Effector CD8-positive, alpha-beta T cell (primary cell): ENCODE measurements around the gene GNRH2.
A peak's percentile ranks its signal among the peaks of the same experiment; 100 is the strongest.
"Not testable (repeated sequence)": the region's sequence is repeated elsewhere in the genome, so short reads cannot be mapped to it uniquely, and the experiment has no call there.

ENCODE experiments used
- DNase-seq: peaks from one replicate; lab custom pipeline; 2025; lab: John Stamatoyannopoulos, UW

Gene GNRH2

GRCh38 chr20:3042625-3043024 is 797 bp upstream of the GNRH2 start:
- no peak for DNase-seq

DNA sequence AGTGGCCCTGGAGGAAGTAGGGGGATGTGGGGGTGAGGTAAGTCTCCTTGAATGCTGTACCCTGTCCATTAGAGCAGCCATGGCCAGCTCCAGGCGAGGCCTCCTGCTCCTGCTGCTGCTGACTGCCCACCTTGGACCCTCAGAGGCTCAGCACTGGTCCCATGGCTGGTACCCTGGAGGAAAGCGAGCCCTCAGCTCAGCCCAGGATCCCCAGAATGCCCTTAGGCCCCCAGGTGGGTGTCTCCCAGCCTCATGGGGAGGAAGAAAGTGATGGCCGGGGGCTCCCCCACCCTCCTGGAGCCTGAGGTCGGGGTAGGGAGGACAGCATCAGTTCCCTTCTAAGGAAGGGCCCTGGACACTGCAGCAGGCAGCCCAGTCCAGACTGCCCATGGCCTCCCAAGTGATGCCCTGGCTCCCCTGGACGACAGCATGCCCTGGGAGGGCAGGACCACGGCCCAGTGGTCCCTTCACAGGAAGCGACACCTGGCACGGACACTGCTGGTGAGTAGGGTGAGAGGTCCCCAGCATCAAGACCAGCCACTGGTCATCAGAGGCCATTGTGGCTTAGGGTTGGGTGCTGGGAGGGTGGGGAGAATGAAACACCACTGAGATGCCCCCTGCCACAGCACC is 1.0 kb downstream of the GNRH2 start:
- no peak for DNase-seq

DNA sequence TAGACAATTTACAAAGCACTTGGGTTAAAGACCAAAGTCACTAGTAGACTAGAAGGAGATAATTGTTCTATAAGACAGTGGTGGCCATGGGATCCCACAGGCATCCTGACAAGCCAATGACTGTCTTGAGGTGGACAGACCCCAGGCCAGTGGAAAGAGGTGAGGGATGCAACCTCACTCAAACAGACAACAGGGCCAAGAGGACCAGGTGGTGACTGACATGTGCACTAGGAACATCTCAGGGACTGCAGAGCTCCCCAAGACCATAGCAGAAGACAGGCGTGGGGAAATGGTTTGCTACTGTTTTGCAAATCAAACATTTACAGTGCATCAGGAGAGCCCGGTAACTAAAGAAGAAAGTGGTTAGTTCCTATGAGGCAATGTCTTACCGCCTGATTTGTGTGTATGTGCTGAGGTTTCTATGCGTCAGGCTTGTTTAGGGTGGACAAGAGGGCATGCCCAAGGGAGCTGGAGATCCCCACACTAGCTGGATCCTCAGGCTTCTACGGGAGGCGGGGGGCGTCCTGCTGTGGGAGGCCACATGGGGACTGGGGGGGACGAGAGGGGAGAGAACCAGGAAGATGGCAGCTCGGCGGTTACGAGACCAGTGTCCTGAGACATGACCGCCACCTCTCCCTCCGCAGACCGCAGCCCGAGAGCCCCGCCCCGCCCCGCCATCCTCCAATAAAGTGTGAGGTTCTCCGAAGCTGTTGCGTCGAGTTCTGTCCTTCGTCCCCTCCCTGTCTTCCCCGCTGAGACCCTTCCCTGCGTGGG is 1.8 kb downstream of the GNRH2 start:
- DNase-seq, result peak; percentile 26

DNA sequence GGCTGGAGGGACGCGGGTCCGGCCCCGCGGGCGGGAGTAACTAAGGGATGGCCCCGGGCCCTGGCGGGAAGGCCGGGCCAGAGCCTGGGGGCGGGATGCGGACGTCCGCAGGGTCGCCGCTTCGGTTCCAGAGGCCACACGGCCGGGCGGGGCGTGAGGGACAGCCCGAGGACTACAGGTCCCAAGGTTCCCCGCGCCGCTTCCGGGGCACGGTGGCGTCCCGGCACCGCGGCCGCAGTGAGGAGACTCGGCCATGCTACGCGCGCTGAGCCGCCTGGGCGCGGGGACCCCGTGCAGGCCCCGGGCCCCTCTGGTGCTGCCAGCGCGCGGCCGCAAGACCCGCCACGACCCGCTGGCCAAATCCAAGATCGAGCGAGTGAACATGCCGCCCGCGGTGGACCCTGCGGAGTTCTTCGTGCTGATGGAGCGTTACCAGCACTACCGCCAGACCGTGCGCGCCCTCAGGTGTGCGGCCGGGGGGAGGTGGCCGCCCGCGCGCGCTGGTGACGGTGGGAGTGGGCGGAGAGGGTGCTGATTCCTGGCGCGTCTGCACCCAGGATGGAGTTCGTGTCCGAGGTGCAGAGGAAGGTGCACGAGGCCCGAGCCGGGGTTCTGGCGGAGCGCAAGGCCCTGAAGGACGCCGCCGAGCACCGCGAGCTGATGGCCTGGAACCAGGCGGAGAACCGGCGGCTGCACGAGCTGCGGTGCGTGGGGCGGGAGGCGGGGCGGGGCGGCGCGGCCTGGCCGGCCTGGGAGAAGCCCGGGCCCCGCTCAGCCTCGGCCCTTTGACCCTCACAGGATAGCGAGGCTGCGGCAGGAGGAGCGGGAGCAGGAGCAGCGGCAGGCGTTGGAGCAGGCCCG is 2.6 kb downstream of the GNRH2 start, which contains the start of gene MRPS26:
TSS of gene MRPS26 (plus strand) at position 237 of the 861 bp plus-strand sequence. CDS start at position 254, 17 bp downstream.
- peak; percentile 33 for DNase-seq

DNA sequence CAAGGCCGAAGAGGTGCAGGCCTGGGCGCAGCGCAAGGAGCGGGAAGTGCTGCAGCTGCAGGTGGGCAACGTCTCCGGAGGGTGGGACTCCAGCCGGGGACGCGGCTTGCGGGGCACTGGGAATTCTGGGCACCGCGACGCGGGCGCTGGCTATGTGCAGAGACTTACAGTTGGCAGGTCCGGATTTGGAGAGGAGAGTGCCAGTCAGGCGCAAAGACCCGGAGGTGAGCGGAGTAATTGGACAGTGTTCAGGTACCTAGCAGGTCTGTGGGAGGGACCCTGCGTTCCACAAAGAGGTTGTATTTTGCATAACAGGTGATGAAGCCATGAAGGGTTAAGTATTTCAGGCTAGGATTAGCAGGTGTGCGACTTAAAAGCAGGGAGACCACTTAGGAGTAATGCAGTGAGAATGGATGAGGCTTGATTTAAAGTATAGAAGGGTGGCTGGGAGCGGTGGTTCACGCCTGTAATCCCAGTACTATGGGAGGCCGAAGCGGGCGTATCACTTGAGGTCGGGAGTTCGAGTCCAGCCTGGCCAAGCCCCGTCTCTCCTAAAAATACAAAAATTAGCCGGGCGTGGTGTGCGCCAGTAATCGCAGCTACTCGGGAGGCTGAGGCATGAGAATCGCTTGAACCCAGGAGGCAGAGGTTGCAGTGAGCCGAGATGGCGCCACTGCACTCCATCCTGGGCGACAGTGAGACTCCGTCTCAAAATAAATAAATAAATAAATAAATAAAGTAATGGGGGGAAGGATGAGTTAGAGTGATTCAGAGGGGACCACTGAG is 3.4 kb downstream of the GNRH2 start:
- no peak for DNase-seq

GRCh38 chr20:3047486-3048419 is 4.3 kb downstream of the GNRH2 start:
- DNase-seq, result no peak

DNA sequence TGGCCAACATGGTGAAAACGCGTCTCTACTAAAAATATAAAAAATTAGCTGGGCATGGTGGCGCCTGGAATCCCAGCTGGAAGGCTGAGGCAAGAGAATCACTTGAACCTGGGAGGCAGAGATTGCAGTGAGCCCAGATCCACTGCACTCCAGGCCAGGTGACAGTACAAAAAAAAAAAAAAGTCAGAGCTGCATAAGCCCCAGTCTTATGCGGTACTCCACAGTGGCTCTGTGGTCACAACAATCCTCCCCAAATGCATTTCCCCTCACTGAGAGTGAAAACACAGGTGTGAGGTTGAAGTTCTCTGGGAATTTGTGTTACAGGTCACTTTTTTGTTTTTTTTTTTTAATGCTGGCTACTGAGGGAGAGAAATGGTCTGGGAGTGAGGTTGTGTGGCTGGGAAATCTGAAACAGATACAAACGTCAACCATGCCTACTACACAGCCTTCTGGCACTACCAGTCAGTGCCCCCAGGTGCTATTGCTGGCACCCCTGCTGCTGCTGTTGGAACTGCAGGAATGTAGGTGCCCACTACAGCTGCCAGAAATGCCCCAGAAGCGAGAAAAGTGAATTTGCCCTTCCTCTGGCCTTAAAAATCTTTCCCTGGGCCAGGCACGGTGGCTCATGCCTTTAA is 8.1 kb downstream of the GNRH2 start:
- DNase-seq, result no peak

GRCh38 chr20:3059489-3059888 is 16.1 kb downstream of the GNRH2 start:
- DNase-seq, result no peak

- not testable (repeated sequence) for DNase-seq
These were observed 20.7 kb downstream of the GNRH2 start for GRCh38 chr20:3064119-3064518.

DNA sequence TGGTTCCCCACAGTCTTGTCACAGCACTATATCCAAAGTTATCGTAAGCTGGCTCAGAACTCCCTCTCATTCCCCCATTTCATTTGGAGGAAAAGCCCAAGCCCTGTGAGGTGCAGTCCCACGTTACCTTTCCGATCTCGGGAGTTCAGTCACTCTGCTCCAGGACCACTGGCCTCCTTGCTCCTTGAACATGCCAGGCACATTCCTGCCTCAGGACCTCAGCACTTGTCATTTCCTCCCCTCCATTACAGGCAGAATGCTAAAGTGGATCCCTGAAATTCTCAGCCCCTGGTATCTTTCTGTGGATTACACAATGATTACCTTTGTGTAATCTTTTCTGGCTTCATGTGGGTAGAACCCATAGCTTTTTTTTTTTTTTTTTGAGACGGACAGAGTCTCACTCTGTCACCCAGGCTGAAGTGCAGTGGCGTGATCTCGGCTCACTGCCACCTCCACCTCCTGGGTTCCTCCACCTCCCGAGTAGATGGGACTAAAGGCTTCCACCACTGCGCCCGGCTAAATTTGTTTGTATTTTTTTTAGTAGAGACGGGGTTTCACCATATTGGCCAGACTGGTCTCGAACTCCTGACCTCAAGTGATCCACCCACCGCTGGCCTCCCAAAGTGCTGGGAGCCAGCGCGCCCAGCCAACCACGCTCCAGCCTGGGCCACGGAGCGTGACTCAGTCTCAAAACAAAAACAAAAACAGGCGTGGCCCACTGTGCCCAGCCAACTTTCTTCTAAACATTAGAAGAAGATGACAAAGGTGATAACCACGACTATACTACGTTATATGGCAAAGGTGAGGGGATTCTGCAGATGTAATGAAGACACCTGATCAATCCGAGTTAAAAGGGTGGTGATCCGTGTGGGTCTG is 24.0 kb downstream of the GNRH2 start:
- no peak for DNase-seq

DNA sequence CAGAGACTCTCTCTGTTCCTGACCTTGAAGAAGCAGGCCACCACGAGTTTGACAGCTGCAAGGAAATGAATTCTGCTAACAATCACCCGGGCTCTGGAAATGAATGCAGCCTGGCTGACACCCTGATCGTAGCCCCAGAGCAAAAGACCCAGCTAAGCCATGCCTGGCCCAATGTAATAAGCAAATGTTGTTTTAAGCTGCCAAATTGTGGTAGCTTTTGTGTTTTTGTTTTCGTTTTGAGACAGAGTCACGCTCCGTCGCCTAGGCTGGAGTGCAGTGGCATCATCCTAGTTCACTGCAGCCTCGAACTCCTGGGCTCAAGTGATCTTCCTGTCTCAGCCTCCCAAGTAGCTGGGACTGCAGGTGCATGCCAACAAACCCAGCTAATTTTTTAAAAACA is 24.7 kb downstream of the GNRH2 start:
- no peak for DNase-seq

DNA sequence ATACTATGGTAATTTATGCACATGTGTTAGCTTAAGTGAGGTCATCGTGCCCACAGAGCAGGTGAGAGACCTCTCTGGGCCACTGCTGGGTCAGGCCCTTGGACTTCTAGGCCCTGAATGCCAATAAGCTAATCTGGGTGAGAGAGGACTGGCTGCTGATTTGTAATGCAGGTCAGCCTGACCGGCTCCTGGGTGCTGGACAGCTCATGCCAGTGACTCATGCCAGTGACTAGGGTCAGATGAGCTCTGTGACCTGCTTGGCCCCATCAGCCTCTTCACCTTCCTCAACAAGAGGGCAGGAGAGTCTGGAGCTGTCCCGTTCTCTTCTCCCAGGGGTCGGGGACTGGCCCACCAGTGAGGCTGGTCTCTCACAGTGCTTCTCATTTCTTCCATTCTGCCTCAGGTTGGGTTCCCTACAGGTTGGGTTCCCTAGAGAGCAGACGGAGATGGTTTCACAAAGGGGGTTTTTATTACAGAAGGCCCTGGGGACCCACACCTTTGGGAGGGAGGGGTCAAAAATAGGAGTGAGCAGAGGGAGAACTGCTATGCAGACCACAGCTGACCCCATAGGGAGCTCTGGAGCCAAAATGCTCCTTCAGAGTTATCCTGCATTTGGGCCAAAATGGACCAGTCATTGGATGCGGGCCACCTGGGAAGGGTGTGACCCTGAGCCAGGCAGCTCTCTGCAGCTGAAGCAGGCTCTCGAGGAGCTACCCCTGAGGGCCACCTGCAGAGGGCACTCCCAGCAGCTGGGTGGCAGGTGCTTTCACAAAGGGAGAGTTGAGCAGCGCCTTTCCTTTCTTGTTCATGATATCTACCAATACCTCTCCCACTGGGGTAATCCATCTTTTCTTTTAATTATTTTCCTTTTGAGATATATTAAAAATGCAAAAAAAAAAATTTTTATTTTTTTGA is 25.8 kb downstream of the GNRH2 start:
- no peak for DNase-seq

- no peak for DNase-seq
These were observed 27.3 kb downstream of the GNRH2 start for GRCh38 chr20:3070725-3071124.

DNA sequence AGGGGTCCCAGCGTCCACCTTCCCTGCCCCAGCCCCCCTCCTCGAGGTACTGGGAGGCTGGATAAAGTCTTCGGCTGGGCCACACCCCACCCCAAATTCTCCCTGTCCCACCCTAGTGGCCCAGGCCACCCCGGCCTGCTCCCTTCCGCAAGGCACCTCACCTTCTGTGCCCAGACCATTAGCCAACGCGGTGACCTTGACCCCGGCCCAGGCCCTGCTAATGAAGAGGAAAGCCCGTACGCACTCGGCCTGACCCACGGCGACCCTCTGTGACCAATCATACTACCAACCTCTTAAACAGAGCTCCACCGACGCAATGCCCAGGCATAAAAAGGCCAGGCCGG is 27.8 kb downstream of the GNRH2 start:
- no peak for DNase-seq

GRCh38 chr20:3071610-3072529 is 28.4 kb downstream of the GNRH2 start, which contains the start of gene OXT:
Gene OXT, plus strand, starts transcription at chr20:3071620. Its CDS starts 36 bp downstream, at chr20:3071656.
- peak; percentile 52 for DNase-seq

GRCh38 chr20:3072530-3073250 is 29.3 kb downstream of the GNRH2 start:
- no peak for DNase-seq
